Measurements from ENCODE around the gene LMF1.

DNA sequence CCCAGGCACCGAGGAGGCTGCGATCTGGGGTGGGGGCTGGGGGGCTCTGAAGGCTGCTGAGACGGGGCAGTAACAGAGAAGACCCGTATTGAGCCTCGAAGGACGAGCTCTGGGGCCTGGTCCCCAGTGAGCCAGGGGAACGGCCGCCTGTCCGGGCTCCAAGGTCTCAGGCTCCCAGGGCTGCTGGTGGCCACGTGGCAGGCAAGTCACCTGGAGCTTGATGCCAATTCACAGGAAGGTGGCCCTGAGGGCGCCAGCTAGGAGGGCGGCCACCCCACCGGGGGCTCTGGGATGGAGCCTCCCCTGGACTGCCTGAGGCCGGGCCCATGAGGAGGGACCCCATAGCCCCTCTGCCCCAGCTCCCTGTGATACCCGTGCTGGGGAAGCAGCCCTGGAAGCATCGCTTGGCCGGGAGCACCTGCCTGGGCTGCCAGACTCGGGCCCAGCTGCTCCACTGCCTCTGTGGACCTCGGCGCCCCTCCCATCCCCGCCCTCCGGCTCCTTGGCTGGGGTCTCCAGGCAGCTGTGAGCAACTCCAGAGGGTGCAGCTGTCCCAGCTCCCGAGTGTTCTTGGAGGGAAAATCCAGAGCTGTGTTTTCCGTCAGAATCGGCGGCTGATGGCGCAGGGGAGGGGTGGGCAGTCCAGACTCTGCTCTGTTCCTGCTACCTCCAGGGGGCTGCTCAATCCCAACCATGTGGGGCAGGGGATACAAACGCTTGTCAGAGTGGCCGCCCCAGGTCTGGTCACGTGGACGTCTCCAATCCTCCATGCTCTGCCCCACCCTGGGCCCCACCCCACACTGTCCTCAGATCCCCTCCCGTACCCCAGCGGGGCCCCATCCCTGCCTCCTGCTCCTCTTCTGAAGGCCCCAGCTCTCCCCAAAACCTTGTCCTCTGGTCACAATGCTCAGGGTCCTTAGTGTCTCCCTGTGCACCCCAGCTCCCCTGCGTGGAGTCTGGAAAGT lies 103.1 kb downstream of the LMF1 start:
- TF ChIP-seq, protein P1, sequence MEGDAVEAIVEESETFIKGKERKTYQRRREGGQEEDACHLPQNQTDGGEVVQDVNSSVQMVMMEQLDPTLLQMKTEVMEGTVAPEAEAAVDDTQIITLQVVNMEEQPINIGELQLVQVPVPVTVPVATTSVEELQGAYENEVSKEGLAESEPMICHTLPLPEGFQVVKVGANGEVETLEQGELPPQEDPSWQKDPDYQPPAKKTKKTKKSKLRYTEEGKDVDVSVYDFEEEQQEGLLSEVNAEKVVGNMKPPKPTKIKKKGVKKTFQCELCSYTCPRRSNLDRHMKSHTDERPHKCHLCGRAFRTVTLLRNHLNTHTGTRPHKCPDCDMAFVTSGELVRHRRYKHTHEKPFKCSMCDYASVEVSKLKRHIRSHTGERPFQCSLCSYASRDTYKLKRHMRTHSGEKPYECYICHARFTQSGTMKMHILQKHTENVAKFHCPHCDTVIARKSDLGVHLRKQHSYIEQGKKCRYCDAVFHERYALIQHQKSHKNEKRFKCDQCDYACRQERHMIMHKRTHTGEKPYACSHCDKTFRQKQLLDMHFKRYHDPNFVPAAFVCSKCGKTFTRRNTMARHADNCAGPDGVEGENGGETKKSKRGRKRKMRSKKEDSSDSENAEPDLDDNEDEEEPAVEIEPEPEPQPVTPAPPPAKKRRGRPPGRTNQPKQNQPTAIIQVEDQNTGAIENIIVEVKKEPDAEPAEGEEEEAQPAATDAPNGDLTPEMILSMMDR (IDR thresholded peaks at IDR 0.05; ENCODE audit: low read depth, low read length, poor library complexity, severe bottlenecking), result no peak
- no peak for TF ChIP-seq EZH2phosphoT487 (IDR thresholded peaks at IDR 0.05; ENCODE audit: borderline replicate concordance, low read length)

Data from DOHH2 (cell line).